ENCODE results near the gene MNT. TPM values are rescaled to one million over a fixed set of nuclear protein-coding genes. Genes with fewer than 3 reads are reported as not detected.

MNT gene
- polyA plus RNA-seq, 3 donors, result 0.28 to 42.4 (median 1.3) TPM

DNA sequence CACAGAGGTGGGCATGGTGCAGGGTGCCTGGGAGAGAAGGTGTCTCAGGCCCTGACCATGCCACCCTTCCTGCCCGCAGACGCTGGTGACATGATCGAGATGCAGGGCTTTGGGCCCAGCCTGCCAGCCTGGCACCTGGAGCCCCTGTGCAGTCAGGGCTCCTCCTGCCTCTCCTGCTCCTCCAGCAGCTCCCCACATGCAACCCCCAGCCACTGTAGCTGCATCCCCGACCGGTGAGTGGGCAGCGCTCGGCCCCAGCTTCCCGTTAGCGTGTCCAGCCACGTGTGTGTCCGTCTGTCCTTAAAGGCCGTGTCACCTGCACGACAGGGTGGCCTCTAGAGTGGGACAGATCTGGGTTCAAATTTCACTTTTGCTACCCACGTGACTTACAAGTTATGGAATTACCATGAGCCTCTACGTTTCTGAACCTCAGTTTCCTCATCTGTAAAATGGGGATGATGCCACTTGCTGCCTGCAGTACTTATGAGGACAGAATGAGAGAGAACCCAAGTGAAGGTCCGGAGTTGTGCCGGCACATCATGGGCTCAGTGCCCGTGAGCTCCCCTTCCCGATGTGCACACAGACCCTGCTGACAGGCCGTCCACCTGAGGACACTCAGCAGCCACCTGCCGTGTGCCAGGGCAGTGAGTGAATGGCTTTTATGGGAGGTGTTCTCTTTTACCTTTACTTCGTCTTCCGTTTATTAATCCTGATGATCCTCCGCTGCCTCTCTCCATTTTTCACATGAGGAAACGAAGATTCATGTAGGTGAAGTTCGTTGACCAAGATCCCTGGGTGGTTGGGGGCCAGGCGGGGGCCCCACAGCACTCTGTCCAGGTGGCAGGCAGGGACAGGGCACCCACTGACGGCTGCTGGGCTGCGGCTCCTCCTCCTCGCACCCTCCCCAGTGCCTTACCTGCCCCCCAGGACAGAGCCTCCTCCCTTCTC, 29.4 kb downstream of the MNT start:
- Mint-ChIP-seq H3K4me3 (no peak overlapping the region), H3K9me3 (no peaks in the 10 kb centered on the region), H3K27me3 (ENCODE audit: low read depth in 3 of 3) (peaks cover 0 to 2% (median 0%) of the 10 kb centered on the region in 3 donors), H3K27ac (peak overlapping the region in 1 of 7 donors; percentile 46), H3K36me3 (peaks cover 27 to 52% of the 10 kb centered on the region in 2 donors), H3K4me1 (peaks cover 12% of the 10 kb centered on the region)
- Histone ChIP-seq H3K27me3 (ENCODE audit: control insufficient read depth in 2 of 2, insufficient read depth in 2 of 2, low read length in 2 of 2) (no peaks in the 10 kb centered on the region), H4K20me1 (ENCODE audit: insufficient read depth, low read length) (no peaks in the 10 kb centered on the region), H2AFZ (ENCODE audit: insufficient read depth, low read depth, low read length, poor library complexity, severe bottlenecking) (no peak overlapping the region), H3K36me3 (replicated peaks in 1 of 2; ENCODE audit: control insufficient read depth in 1 of 2, insufficient read depth in 2 of 2, low read length in 2 of 2) (peaks cover 30 to 36% of the 10 kb centered on the region in 2 donors), H3K9ac (ENCODE audit: insufficient read depth, low read length, poor library complexity, severe bottlenecking) (no peak overlapping the region), H3K79me2 (ENCODE audit: insufficient read depth, low read length) (no peaks in the 10 kb centered on the region), H3K4me2 (replicated peaks; ENCODE audit: extremely low read depth, low read length, poor library complexity, severe bottlenecking) (no peak overlapping the region), H3K27ac (ENCODE audit: low read depth in 1 of 2, low read length in 2 of 2) (no peak overlapping the region), H3K4me3 (replicated peaks in 1 of 3; ENCODE audit: low read depth in 2 of 3, low read length in 3 of 3) (no peak overlapping the region), H3K4me1 (ENCODE audit: control insufficient read depth in 1 of 2, insufficient read depth in 2 of 2, low read length in 2 of 2) (no peaks in the 10 kb centered on the region), H3K9me3 (replicated peaks in 1 of 2; ENCODE audit: control insufficient read depth in 1 of 2, insufficient read depth in 1 of 2, low read length in 2 of 2) (no peaks in the 10 kb centered on the region)
- intact Hi-C loops (cut with micrococcal nuclease), result no loop called here
- 97% methylated on average over 22 of the region's 30 CpGs for WGBS (ENCODE audit: insufficient coverage)
- DNase-seq, result no peak
- TF ChIP-seq CTCF (IDR thresholded peaks at IDR 0.05), result no peak

DNA sequence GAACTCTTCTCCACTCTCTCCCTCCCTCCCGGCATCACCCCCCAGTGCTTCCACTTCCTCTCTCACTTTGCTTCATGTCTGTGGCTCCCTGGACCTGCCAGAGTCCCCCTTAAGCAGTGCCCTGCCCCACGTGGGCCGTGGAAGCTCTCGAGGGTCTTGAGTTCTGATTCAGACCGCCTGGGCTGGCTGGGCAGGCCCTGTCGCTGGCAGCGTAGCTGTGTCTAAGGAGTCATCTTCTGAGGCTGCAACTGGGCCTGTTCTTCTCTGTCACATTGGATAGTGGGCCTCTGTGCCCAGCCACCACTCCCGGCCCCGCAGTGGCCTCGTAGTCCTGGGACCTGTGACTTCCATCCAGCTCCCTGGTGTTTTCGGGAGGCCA, 30.7 kb downstream of the MNT start:
- H3K27me3 Mint-ChIP-seq (ENCODE audit: low read depth in 3 of 3), result peaks cover 0 to 2% (median 0%) of the 10 kb centered on the region in 3 donors
- intact Hi-C loops (cut with micrococcal nuclease), result no loop called here
- no peak overlapping the region for H3K27ac Mint-ChIP-seq
- no peak overlapping the region for H3K4me3 Mint-ChIP-seq
- Histone ChIP-seq H4K20me1 (ENCODE audit: insufficient read depth, low read length) (no peaks in the 10 kb centered on the region), H2AFZ (ENCODE audit: insufficient read depth, low read depth, low read length, poor library complexity, severe bottlenecking) (no peak overlapping the region), H3K9me3 (replicated peaks in 1 of 2; ENCODE audit: control insufficient read depth in 1 of 2, insufficient read depth in 1 of 2, low read length in 2 of 2) (no peaks in the 10 kb centered on the region), H3K27ac (ENCODE audit: low read depth in 1 of 2, low read length in 2 of 2) (no peak overlapping the region), H3K36me3 (replicated peaks in 1 of 2; ENCODE audit: control insufficient read depth in 1 of 2, insufficient read depth in 2 of 2, low read length in 2 of 2) (peaks cover 24 to 29% of the 10 kb centered on the region in 2 donors), H3K9ac (ENCODE audit: insufficient read depth, low read length, poor library complexity, severe bottlenecking) (no peak overlapping the region), H3K4me1 (ENCODE audit: control insufficient read depth in 1 of 2, insufficient read depth in 2 of 2, low read length in 2 of 2) (no peaks in the 10 kb centered on the region), H3K4me2 (replicated peaks; ENCODE audit: extremely low read depth, low read length, poor library complexity, severe bottlenecking) (no peak overlapping the region), H3K79me2 (ENCODE audit: insufficient read depth, low read length) (no peaks in the 10 kb centered on the region), H3K27me3 (ENCODE audit: control insufficient read depth in 2 of 2, insufficient read depth in 2 of 2, low read length in 2 of 2) (no peaks in the 10 kb centered on the region), H3K4me3 (replicated peaks in 1 of 3; ENCODE audit: low read depth in 2 of 3, low read length in 3 of 3) (no peak overlapping the region)
- no peak for DNase-seq
- TF ChIP-seq CTCF (IDR thresholded peaks at IDR 0.05), result no peak
- H3K4me1 Mint-ChIP-seq, result peaks cover 12% of the 10 kb centered on the region
- peaks cover 25 to 45% of the 10 kb centered on the region in 2 donors for H3K36me3 Mint-ChIP-seq
- no peaks in the 10 kb centered on the region for H3K9me3 Mint-ChIP-seq
- WGBS (ENCODE audit: insufficient coverage), result 95% methylated on average over 10 of the region's 11 CpGs

All from CD14-positive monocyte (primary cell).